ENCODE results near the gene GORASP2. TPM values are rescaled to one million over a fixed set of nuclear protein-coding genes. Genes with fewer than 3 reads are reported as not detected.

GORASP2 gene
- total RNA-seq, 4 donors from 2014 or later: 36.1 to 48.2 (median 42.0) TPM

DNA sequence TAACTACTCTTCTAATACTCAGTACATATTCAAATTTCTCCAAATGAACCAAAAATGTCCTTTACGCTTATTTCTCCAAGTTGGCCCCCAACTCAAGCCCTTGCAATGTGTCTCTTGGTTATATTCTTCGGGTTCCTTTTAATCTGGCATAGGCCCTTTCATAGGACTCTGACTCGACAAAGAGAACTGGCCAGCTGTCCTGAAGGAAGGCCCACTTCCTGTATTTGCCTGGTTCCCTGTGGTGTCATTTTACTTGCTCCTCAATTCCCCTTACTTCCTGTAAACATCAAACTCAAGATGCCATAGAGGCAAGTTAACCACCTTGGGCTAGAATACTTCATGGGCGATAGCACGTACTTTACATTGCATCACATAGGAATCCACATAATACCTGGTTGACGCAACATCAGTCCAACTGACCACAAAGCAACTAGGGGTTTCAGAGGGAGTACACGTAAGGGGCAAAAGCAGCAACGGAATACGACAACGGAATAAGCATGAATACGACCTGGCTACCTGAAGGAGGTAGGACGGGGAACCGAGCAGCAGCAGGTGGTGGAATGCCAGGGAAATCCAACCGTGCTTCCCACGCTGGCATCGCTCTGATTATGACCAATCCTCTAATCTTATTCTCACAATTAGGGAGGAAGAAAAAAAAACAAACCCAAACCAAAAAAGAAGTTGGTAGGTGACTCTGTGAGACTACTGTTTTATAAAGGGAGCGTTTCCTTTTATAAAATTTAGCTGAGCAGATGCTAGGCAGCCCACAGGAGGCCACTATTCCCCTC, 823 bp upstream of the GORASP2 start:
- H3K27me3 ChIP-seq: no peaks in the 10 kb centered on the region
- peak overlapping the region; percentile 15 to 86 for H3K4me3 ChIP-seq
- peaks cover 0 to 40% (median 10%) of the 10 kb centered on the region in 3 donors for H3K4me1 ChIP-seq
- TF ChIP-seq POLR2AphosphoS5 (IDR thresholded peaks at IDR 0.05) (no peak), POLR2A (IDR thresholded peaks at IDR 0.05) (no peak), EP300 (IDR thresholded peaks at IDR 0.05) (no peak), CTCF (IDR thresholded peaks at IDR 0.05) (no peak)
- no peak for ATAC-seq
- WGBS, 2 donors (ENCODE audit: low coverage in 1 of 2): 49 to 57% methylated on average over 15 to 17 of the region's 17 CpGs
- no peaks in the 10 kb centered on the region for H3K36me3 ChIP-seq
- peak overlapping the region; percentile 44 to 96 (median 88) for H3K27ac ChIP-seq
- H3K9me3 ChIP-seq: no peaks in the 10 kb centered on the region

DNA sequence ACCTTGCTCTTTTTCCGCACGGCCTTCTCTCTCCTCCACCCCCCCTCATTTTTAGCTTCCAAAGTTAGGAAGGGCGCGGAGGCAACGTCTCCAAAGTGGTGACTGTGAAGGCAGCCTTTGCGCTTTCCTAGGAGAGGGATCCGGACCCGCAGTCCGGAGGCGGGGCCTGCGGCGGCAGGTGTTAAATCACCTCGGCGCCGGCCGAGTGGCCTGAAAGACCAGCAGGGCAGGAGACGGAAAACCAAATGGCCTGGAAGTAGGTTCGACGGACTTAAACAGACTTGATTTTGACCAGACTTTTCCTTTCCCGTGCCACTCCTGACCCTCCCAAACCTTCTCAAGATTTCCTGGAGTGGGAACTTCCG, 615 bp downstream of the GORASP2 start:
- no peaks in the 10 kb centered on the region for H3K9me3 ChIP-seq
- H3K4me1 ChIP-seq: peaks cover 0 to 52% (median 10%) of the 10 kb centered on the region in 3 donors
- no peaks in the 10 kb centered on the region for H3K27me3 ChIP-seq
- peak overlapping the region; percentile 86 to 91 for H3K4me3 ChIP-seq
- ATAC-seq: peak; percentile 1
- 0% methylated on average over 4 of the region's 21 CpGs; no CpG with 5 or more reads in 1 of the 2 donors for WGBS, 2 donors (ENCODE audit: low coverage in 1 of 2)
- H3K36me3 ChIP-seq: peaks cover 0 to 6% of the 10 kb centered on the region in 2 donors
- TF ChIP-seq POLR2A (IDR thresholded peaks at IDR 0.05) (no peak), EP300 (IDR thresholded peaks at IDR 0.05) (no peak), POLR2AphosphoS5 (IDR thresholded peaks at IDR 0.05) (no peak), CTCF (IDR thresholded peaks at IDR 0.05) (no peak)
- H3K27ac ChIP-seq: peak overlapping the region; percentile 82 to 97 (median 96)

DNA sequence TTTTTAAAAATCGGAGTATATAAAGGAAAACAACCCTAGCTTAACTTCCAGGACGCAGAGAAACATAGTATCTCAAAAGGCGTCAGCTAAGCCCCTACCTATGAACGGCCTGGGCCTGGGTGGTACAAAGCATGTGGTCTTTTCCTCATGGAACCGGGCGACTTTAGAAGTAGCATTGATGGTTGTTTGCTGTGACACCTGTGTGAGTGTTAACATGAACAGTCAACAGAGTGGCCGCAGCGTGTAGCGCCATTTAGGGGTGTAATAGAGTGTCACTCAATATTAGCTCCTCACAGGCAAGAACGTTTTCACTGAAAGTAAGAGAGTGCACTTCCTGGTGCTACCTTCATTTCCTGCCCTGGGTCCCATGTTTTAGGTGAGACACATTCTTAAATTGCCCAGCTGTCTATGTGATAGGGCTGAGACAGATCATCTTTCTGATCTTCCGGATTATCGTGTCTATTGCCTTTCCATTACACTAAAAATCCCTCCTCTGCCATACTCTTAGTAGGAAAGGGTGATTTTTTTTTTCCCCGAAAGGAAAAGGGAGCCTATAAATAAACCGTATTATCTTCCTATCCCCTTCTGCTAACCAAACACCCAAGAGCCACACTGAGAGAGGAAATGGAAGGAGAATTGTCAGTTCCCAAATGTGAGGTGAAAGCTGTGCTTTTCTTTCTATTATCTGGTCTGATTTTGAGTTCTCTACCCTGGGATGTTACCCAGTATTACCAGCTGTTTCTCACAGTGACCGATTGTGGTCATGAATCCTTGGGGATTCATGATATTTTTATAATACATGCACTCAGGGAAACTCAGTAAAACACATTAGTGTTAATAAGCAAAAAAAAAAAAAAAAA, 1.3 kb downstream of the GORASP2 start:
- TF ChIP-seq EP300 (IDR thresholded peaks at IDR 0.05): no peak
- TF ChIP-seq POLR2AphosphoS5 (IDR thresholded peaks at IDR 0.05): no peak
- TF ChIP-seq POLR2A (IDR thresholded peaks at IDR 0.05): no peak
- no peak for TF ChIP-seq CTCF (IDR thresholded peaks at IDR 0.05)
- Histone ChIP-seq H3K27ac (peak overlapping the region; percentile 82 to 97 (median 96)), H3K4me1 (peaks cover 0 to 52% (median 10%) of the 10 kb centered on the region in 3 donors), H3K4me3 (peak overlapping the region; percentile 86 to 91), H3K27me3 (no peaks in the 10 kb centered on the region), H3K36me3 (peaks cover 0 to 12% of the 10 kb centered on the region in 2 donors), H3K9me3 (no peaks in the 10 kb centered on the region)
- 3 to 4% methylated on average over 6 to 15 of the region's 15 CpGs for WGBS, 2 donors (ENCODE audit: low coverage in 1 of 2)
- no peak for ATAC-seq

GRCh38 chr2:170930991-170931266, 1.9 kb downstream of the GORASP2 start:
- Histone ChIP-seq H3K27me3 (no peaks in the 10 kb centered on the region), H3K36me3 (peaks cover 0 to 16% of the 10 kb centered on the region in 2 donors), H3K27ac (no peak overlapping the region), H3K9me3 (no peaks in the 10 kb centered on the region), H3K4me3 (no peak overlapping the region), H3K4me1 (peaks cover 0 to 52% (median 10%) of the 10 kb centered on the region in 3 donors)
- no peak for ATAC-seq
- TF ChIP-seq POLR2AphosphoS5 (IDR thresholded peaks at IDR 0.05) (no peak), POLR2A (IDR thresholded peaks at IDR 0.05) (no peak), EP300 (IDR thresholded peaks at IDR 0.05) (no peak), CTCF (IDR thresholded peaks at IDR 0.05) (no peak)
- 34 to 41% methylated on average over 2 to 4 of the region's 4 CpGs for WGBS, 2 donors (ENCODE audit: low coverage in 1 of 2)
